GM12873 (cell line): ENCODE data around the gene SLC25A41.

ENCODE experiments used
- TF ChIP-seq, protein P1 (sequence below): IDR thresholded peaks from 2 replicates; pipeline ENCODE4 v1.5.1; 2012; ENCODE audit warnings: low read depth, mild to moderate bottlenecking, moderate library complexity, low read length, control low read depth; ENCODE audit not compliant: insufficient read depth; ENCODE audit errors: missing control alignments

SLC25A41 gene

DNA sequence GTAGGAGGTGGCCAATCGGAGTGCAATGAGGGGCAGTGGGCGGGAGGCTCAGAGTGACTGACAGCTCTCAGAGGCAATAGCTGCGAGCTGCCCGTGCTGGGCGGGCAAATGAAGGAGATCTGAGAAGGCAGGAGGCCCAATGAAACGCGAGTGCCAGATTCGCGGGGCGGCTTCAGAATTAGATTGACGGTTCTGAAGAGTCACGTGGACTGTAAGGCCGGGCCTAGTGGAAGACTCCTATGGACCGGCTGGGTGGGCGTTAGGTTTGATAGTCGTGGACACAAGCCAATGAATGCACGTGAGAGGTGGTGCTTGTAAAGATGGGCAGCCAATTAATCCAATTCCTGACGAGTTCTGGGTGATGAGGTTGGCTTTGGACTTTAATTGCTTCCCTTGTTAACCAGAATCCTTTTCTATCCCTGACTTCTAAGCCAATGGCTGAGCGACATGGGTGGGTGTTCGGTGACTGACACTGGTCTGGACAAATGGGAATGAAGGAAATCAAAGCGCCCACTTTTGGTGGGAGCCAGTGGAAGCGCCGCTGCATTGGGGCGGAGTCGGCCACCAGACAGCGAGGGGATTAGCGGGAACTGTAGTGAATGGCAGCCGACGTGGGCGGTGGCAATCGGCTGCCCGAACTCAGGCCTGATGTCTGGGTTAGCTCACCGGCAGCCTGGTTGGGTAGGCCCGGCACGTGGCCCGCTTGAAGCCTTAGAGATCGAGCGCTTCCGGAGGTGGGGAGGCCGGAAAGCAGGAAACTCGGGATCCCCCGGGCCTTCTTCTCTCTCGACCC, 8.4 kb downstream of the SLC25A41 start:
- TF ChIP-seq, protein P1, sequence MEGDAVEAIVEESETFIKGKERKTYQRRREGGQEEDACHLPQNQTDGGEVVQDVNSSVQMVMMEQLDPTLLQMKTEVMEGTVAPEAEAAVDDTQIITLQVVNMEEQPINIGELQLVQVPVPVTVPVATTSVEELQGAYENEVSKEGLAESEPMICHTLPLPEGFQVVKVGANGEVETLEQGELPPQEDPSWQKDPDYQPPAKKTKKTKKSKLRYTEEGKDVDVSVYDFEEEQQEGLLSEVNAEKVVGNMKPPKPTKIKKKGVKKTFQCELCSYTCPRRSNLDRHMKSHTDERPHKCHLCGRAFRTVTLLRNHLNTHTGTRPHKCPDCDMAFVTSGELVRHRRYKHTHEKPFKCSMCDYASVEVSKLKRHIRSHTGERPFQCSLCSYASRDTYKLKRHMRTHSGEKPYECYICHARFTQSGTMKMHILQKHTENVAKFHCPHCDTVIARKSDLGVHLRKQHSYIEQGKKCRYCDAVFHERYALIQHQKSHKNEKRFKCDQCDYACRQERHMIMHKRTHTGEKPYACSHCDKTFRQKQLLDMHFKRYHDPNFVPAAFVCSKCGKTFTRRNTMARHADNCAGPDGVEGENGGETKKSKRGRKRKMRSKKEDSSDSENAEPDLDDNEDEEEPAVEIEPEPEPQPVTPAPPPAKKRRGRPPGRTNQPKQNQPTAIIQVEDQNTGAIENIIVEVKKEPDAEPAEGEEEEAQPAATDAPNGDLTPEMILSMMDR, result no peak

DNA sequence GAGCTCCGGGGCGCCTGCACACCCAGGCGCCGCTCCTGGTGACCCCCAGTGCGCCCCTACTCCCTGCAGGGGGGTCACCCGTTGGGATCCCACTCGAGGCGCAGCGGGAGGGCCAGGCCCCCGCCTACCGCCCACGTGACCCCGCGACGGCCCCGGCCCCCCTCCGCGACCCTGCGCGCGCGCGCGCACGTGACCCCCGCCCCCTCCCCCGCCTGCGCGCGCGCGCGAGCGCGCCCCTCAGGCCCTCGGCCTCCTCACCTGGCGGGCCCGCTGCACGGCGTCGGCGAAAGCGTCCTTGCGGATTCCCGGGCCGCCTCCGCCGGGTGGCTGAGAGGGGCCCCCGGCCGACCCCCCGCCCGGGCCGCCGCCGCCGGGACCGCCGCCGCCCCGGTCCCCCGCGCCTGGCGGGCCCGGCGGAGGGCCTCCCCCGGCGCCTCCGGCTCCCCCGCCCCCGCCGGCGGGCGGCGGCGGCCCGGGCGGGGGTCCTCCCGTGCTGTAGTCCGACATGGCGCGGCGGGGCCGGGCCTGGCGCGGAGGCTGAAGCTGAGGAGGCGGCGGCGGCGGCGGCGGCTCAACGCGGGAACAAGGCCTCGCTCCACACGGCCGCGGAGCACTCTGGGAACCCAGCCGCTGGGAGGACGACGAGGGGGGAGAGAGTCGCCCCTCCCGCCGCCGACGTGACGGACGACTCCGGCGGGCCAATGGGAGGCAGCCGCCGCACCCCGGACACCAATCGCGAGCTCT, 9.2 kb downstream of the SLC25A41 start, which contains the start of gene KHSRP:
Gene KHSRP (minus strand): TSS at position 617 of the 744 bp plus-strand sequence. CDS start 110 bp downstream, at position 507.
- TF ChIP-seq, protein P1, result no peak

DNA sequence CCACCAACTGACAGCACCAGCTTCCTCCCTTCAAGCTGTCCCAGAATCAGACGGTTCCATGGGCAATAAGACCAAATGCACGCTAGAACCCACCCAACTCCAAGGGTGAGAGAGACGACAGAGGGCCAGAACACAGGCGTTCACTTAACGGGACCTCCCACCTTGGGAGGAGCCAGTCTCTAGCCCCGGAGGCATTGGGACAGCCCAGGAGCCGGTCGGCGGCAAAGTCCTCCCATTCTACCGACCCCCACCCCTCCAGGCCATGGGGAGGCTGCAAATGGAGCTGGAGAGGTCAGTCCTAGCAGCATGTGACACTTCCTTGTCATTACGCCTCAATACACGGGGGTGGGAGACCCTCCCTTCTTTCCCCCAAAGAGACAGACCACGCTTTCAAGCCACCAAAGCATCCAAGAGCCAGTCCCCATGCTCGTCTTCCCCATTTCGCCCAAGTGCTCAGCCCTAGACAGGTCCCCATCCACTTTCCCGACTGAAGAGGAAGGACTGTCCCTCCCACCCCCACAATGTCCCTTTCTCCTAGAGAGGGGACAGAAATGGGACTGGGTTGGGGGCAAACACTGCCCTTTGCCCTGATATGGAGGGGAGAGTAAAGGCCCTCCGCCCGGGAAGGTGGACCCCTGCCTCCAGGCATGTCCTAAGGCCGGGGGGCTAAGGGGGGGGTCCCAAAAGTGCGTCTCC, 9.9 kb downstream of the SLC25A41 start:
- TF ChIP-seq, protein P1, result no peak

DNA sequence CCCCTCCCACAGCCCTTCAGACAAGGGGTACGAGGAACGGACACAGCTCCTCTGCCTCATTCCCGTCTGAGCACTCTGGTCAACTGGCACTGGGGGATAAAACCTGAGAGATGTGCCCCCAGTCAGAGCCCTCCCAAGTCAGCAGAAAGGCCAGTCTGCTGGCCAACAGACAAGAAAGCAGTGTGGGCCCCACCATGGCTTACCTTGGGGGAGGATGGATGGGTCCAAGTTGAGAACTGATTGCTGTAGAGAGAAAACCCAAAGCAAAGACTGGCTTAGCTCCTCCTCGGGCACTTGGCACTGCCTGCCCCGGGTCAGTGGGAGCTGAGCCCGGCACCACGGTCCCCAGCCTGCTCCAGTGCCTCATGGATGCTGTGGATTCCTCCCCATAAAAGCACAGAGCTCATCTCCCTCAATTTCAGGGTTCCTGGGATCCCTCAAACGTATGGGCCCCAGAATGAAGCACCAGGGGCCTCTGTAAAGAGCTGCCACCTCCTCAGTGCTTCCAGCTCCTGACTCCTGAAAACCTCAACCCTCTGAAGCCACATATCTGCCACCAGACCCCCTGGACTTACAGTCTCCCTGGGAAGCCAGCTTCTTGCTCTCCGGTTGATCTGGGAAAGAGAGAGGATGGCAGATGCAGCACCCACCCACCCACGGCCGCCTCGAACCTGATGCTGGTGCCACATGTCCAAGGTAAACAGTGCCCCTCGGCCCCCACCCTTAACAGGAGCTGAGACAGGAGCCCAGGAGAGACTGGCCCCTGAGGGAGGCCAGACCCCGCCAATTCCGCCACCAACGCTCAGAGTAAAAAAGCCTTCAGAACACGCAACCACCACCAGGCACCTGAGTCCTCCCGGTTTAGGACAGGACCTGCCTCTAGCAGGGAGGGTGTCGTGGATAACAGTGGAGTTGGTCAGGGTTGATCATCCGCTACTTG, 12.2 kb downstream of the SLC25A41 start:
- TF ChIP-seq, protein P1, result no peak

DNA sequence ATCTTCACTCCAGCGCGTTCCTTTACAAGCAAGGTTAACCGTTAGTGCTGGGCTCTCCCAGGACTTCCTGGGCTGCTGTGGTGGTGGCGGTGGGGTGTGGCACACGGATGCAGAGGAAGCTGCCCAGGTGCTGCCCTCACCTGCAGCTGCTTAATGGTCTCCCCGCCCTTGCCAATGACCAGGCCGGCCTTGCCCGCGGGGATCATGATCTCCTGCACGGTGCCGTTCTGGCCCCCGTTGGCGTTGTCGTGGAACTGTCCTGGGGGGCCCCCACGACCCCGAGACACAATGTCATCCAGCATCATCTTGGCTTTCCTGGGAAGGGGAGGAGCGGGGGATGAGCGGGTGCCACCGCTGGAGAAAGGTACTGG, 15.0 kb downstream of the SLC25A41 start:
- TF ChIP-seq, protein P1, result no peak

DNA sequence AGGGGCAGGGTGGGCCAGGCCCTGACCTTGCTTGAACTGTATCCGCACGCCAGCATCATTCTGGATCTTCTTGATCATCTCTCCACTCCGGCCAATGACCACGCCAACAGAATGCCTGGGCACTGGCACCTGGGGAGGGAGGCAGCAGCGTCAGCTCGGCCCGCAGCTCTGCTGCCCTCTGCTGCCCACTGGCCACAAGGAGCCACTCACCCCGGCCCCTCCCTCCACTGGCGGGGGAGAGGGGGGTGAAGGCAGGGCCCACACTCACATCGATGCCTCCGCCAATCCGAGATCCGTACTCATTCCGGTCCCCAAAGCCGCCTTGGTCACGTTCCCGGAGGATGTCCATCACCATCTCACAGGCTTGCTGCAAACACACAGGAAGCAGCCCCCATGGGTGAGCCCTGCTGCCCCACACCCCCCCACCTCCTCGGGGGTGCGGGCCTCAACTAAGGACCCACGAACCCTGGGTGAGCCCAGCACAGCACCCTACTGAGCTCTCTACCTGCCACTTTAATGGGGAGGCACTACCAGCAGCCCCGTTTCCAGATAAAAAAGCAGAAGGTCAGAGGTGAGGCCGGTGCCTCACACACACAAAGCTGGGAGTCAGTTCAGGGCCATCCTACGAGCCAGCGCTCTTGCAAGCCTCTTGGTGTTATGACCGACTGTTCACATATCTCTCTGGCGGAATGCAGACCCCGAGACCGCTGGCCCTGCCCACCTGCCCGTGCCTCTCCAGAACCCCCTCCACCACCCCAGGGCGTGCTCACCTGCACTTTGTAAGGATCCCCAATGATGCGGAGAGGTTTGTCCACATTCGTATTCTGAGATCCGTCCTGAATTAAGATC, 15.6 kb downstream of the SLC25A41 start:
- TF ChIP-seq, protein P1, result no peak
